ENCODE measurements around the gene CUZD1.

The CUZD1 gene

GRCh38 chr10:122855745-122856144 is 10.1 kb upstream of the CUZD1 start:
- no peak for DNase-seq

- DNase-seq, result no peak
Measured at GRCh38 chr10:122854648-122855047, 9.0 kb upstream of the CUZD1 start.

DNA sequence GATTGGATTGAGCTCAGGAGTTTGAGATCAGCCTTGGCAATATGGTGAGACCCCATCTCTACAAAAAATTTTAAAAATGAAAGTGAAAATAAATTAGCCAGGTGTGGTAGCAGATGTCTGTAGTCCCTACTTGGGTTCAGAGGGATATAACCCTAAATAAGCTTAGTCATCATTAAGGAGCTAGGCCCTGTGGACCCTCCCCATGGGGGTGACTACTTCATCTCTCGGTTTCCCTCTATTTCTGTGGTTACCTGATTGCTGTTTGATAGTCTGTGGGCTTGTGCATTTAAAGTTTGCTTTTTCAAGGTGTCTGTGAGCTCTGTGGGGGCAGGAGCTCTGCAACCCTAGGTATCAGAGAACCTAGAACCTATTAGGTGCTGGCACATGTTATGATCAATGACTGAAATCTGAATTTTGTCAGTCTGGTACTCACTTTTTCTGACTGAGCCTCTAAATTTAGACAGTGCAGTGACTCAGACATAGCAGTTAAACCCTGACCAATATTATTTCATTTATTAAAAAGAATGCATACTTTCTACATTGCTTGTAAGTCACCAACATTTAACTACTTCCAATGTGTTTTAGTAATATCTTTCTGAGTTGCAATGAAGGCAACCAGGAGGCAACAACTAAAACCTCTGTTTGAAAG is 8.1 kb upstream of the CUZD1 start:
- no peak for DNase-seq

DNA sequence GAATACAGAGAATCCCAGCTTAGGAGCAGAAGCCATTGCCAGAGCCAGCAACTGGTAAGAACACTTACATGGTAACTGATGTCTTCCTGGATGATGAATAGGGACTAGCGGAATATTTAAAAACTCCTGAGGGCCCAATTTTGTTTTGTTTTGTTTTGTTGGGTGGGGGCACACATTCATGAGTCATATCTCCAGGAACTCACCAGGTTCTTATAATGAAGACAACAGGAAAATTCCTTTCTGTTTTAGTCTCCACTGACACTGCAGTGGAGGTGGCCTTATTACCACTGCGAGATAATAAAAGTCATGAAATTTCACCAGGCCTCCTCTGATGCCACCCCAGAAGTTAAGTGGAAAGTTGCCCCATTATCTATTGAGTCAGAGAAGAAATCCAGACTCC is 6.6 kb upstream of the CUZD1 start:
- DNase-seq, result no peak

DNA sequence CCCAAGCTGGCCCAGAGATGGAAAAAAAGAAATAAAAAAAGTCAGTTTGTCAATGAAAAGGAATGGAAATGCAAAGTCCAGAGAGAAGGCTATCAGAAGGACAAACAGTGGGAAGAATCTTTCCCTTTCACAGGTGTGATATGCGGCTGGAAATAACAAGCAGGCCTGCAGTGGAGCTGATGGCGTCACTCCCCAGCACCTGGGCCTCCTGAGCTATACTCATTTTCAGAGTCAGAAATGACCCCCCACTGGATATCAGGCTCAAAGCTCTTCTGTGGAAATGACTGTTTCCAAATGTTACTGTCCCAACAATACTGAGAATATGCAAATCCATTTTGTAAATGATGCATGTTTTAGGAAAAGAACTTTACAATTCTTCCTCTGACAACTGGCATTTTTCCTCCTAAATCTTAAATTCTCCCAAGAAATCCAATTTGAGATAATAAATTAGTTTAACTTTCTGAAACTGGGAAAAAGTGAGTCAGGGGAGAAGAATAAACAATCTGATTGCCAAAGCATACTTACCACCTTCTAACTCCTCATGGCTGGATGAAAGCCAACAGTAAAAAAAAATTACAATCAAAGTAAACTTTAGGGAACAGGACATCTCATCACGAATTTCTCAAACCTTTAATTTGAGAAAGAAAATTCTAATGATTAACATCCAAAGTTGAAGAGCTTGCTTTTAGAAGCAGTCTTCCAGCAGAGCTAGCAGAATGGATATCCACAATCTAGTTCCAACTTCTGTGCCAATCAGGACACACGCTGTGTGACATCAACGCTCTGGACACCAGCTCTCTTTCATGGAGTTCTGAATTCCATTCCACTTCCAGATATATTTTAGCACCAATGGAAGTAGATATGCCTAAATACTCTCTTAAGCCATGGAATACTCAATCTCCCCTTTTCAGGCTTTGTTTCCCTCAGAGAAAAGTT is 5.3 kb upstream of the CUZD1 start:
- DNase-seq, result no peak

DNA sequence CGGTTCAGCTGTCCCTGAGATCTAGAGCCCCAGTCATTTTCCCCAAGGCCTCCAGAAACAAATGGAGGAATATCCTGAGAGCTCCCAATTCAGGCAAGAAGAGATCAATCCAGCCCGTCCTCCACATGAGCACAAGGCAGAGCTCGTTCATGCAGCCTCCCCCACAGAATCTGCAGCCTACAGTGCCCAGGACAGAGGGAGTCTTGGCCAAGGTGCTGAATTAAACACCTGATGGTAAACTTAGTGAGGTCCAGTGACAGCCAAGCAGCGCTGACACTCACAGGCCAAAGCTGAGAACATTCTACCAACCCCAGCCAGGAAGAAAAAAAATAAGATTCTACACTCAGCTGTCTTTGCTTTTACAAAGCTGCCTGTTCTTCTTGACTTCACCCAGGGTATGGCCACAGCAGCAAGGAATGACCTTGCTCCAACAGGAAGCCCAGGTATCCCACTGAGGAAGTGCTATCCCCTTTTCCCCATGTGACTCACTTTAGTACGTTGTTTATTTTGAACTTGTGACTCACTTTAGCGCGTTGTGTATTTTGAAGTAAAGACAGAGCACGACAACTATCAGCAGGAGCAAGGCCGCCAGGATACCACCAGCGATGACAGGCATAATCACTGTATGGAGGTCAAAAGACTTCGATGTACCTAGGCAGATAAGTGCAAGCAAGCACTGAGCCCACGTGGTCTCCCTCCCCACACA is 4.4 kb upstream of the CUZD1 start:
- no peak for DNase-seq

GRCh38 chr10:122849090-122849489 is 3.4 kb upstream of the CUZD1 start:
- DNase-seq, result no peak

- no peak for DNase-seq
Measured at GRCh38 chr10:122847782-122848604, 2.3 kb upstream of the CUZD1 start.

GRCh38 chr10:122844146-122844545 is 1.5 kb downstream of the CUZD1 start:
- DNase-seq, result no peak

GRCh38 chr10:122841569-122841968 is 4.1 kb downstream of the CUZD1 start:
- DNase-seq, result no peak

- no peak for DNase-seq
Measured at GRCh38 chr10:122839505-122839904, 6.2 kb downstream of the CUZD1 start.

- no peak for DNase-seq
Measured at GRCh38 chr10:122838880-122839279, 6.8 kb downstream of the CUZD1 start.

- no peak for DNase-seq
Measured at GRCh38 chr10:122835908-122836307, 9.7 kb downstream of the CUZD1 start.

GRCh38 chr10:122830965-122831353 is 14.7 kb downstream of the CUZD1 start:
- DNase-seq, result no peak

DNA sequence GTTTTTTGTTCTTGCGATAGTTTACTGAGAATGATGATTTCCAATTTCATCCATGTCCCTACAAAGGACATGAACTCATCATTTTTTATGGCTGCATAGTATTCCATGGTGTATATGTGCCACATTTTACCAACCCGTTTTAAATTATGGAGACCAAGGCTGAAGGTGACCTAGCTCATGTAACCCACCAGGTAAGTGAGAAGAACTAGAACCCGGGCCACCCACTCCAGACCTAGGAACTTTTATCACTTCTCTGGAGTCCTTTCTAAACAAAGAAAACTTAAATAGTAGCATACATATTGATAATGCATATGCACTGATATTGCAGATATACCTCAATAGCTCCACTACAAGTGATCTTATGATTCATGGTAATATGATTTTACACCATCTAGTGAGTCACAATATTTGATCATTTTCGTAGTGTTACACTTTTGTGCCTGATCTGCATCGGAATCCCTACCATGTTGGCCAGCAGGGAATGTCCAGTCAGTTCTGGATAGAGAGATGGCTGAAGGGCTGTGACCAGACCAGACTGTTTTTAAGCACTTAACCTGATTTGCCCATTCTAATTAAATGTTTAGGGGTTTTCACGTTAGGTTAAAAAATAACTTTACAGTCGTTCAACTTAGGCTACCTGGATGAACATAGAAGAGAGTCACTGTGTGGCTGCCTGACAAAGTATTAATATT is 15.2 kb downstream of the CUZD1 start:
- DNase-seq, result no peak

DNA sequence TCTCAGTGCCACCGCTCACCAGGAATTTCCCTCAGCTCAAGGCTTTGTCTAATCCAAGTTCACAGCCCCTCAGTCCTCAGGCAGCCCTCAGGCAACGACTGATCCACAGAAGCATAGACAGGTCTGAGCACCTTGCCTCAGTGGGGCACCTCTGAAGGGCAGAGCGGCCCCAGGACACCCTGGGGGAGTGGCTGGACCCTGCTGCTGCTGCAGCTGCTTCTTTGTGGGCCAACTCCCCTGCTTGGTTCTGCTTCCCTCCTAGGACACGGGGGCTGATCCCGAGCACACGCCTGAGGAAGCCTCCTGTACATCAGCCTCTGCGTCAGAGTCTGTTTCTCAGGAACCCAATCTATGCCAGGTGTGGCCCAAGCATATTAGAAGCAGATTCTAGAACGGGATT is 16.2 kb downstream of the CUZD1 start:
- no peak for DNase-seq

GRCh38 chr10:122828716-122829255 is 16.9 kb downstream of the CUZD1 start:
- DNase-seq, result no peak

- DNase-seq, result no peak
Measured at GRCh38 chr10:122827302-122827701, 18.4 kb downstream of the CUZD1 start.

GRCh38 chr10:122822973-122823690 is 22.5 kb downstream of the CUZD1 start:
- DNase-seq, result no peak

- DNase-seq, result no peak
Measured at GRCh38 chr10:122821808-122822207, 23.8 kb downstream of the CUZD1 start.

DNA sequence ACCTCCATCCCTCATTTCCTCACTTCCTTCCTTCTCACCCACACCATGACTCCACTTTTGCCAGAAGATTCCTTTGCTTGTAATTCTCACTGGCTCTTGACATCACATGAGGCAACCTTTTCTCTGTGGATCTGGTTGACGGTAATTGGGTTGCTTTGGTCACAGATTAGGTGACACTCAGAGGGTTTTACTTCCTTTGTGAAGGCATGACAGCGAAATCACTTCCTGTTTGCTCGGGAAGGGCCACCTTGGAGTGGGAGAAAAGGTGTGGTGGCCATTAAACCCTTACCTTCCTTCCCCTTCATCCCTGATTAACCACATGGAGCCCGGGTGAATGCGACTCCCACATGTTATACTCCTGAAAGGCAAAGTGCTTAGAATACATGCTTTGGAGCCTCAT is 30.2 kb downstream of the CUZD1 start:
- no peak for DNase-seq
